Neural progenitor cell (in vitro differentiated cells): ENCODE measurements around the gene INPP5B.

ENCODE experiments used
- EZH2phosphoT487 ChIP-seq: fragments of 200-600 bp; sonication (generic); IDR thresholded peaks from 2 replicates; pipeline ENCODE4 v1.6.1; 2017; ENCODE audit warnings: antibody characterized with exemption
- TF ChIP-seq, protein P1 (sequence below): fragments of 200-600 bp; sonication (generic); IDR thresholded peaks from 2 replicates; pipeline ENCODE4 v1.5.1; 2017; ENCODE audit warnings: antibody characterized with exemption, mild to moderate bottlenecking

DNA sequence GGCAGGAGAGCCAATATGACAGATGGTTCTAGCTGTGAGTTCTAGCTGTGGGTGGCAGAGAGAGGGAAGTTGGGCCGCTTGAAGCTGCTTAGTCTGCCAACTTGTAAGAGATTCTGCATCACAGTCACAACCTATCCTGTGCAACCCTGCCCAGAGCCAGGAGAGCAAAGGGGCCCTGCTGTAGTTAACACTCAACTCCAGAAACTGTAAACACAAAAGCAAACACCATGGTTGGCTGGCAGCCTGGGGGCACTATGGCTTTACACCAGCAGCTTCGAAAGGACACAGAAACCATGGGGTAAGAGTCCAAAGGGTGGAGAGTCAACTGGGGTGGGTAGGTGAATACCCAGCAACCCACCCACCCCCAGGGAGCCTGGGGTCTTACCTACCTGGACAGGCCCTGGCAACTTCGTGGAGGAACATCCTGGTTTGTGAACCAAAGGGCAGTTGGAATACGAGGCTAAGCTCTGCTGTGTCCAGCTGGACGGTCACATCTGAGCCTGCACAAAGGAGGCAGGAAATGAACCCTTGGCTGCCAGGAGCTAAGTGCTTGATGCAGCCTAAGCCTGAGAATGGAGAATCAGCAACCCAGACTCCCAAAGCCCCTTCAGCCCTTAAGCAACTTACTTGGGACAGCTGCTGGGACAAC, 6.4 kb downstream of the INPP5B start:
- TF ChIP-seq, protein P1, sequence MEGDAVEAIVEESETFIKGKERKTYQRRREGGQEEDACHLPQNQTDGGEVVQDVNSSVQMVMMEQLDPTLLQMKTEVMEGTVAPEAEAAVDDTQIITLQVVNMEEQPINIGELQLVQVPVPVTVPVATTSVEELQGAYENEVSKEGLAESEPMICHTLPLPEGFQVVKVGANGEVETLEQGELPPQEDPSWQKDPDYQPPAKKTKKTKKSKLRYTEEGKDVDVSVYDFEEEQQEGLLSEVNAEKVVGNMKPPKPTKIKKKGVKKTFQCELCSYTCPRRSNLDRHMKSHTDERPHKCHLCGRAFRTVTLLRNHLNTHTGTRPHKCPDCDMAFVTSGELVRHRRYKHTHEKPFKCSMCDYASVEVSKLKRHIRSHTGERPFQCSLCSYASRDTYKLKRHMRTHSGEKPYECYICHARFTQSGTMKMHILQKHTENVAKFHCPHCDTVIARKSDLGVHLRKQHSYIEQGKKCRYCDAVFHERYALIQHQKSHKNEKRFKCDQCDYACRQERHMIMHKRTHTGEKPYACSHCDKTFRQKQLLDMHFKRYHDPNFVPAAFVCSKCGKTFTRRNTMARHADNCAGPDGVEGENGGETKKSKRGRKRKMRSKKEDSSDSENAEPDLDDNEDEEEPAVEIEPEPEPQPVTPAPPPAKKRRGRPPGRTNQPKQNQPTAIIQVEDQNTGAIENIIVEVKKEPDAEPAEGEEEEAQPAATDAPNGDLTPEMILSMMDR: no peak
- TF ChIP-seq EZH2phosphoT487: no peak
